Adrenal gland (tissue), 12 donors: ENCODE measurements around the gene GRID1. TPM values are rescaled to one million over a fixed set of nuclear protein-coding genes. Genes with fewer than 3 reads are reported as not detected.

Experiments
- DNase-seq, 7 donors: peaks; one replicate each; pipeline ENCODE4 v3.0.0-alpha.2; 2019 to 2020
- H3K27ac ChIP-seq, 5 donors: fragments of 200-600 bp; sonication (generic) in 4 of 5; 1 replicate in 3 of 5; 2 replicates in 2 of 5; pipeline versions ENCODE4 v1.5.1 to v1.8.0; 2016 to 2020; ENCODE audit warnings: mild to moderate bottlenecking in 1 of 5
- H3K27me3 ChIP-seq: fragments of 200-600 bp; 2 replicates; pipeline ENCODE4 v1.8.0; 2021
- H3K36me3 ChIP-seq, 2 donors: fragments of 200-600 bp; replicated peaks in 1 of 2; 1 replicate in 1 of 2; 2 replicates in 1 of 2; pipeline versions ENCODE4 v1.5.1 to v1.8.0; 2018 to 2022
- H3K4me1 ChIP-seq, 2 donors: fragments of 200-600 bp; replicated peaks in 1 of 2; 1 replicate in 1 of 2; 2 replicates in 1 of 2; pipeline versions ENCODE4 v1.5.1 to v1.8.0; 2018 to 2021
- H3K4me3 ChIP-seq, 4 donors: fragments of 200-600 bp; sonication (generic) in 3 of 4; one replicate each; pipeline ENCODE4 v1.5.1; 2016 to 2018
- H3K9me3 ChIP-seq, 3 donors: fragments of 200-600 bp; sonication (generic) in 1 of 3; replicated peaks in 1 of 3; 1 replicate in 2 of 3; 2 replicates in 1 of 3; pipeline versions ENCODE4 v1.5.1 to v1.8.0; 2016 to 2021
- POLR2A ChIP-seq, 2 donors: fragments of 450-650 bp; IDR thresholded peaks; one replicate each; pipeline ENCODE4 v1.6.1; 2017; ENCODE audit warnings: antibody characterized with exemption in 2 of 2, mild to moderate bottlenecking in 2 of 2, moderate library complexity in 1 of 2
- WGBS, 4 donors: extraction: QIAGEN DNeasy Blood & Tissue Kit in 2 of 4; methylation state at CpG; one replicate each; pipeline versions ENCODE4 v1.1.5 to v1.1.7; 2013 to 2017; 5-methylcytosine and 5-hydroxymethylcytosine counted together
- intact Hi-C, 2 donors: fragments of 100-400 bp; cut with DNase I; formaldehyde crosslinking; loops; one replicate each; pipeline versions ENCODE4 v1.14.1 to v1.15.0; 2022 to 2023
- polyA plus RNA-seq, 3 donors: library from polyadenylated mRNA; stranded (reverse); fragments of 200-250 nt in 2 of 3; fragments of 350-450 nt in 1 of 3; fragmentation: Illumina TruSeq in 1 of 3; extraction: RNeasy Lipid Tissue Mini Kit (QIAGEN cat#74804) in 1 of 3; gene quantifications; one replicate each; pipeline ENCODE4 v1.2.3, GENCODE V29; 2013 to 2014
- total RNA-seq, 9 donors: library from RNA; depleted of rRNA in 4 of 9; stranded (reverse); fragments of >200 nt in 4 of 9; fragments of 120-200 nt in 1 of 9; fragmentation: NEBNext Ultra II Directional in 1 of 9; extraction: Animal tissue kit (Norgen Biotek cat#: 25700) in 1 of 9; gene quantifications; one replicate each; pipeline versions ENCODE4 v1.1.0 to v1.2.4, GENCODE V29; 2013 to 2023
- TF ChIP-seq, protein P1 (sequence below), 6 experiments: fragments of 450-650 bp in 4 of 6; fragments of 200-600 bp in 2 of 6; sonication (generic) in 1 of 6; IDR thresholded peaks; 1 replicate in 5 of 6; 2 replicates in 1 of 6; pipeline versions ENCODE4 v1.5.1 to v1.8.0; 2016 to 2021; ENCODE audit warnings: antibody characterized with exemption in 6 of 6, mild to moderate bottlenecking in 2 of 6, moderate library complexity in 1 of 6
- donor health status: healthy with polysubstance abuse.
- donor health status: Bipolar disorder and iron deficiency.
- donor health status: DM: yes; HTN: yes; CAD: no.
- donor health status: DM: no; HTN: no; CAD: no.
- donor health status: DM: no; HTN: no; CAD: no.
- donor health status: DM: yes; HTN: yes; CAD: no.

GRID1 gene
- total and polyA plus RNA-seq, 12 donors = 2.2 to 8.0 (median 4.1) TPM

- TF ChIP-seq, protein P1, sequence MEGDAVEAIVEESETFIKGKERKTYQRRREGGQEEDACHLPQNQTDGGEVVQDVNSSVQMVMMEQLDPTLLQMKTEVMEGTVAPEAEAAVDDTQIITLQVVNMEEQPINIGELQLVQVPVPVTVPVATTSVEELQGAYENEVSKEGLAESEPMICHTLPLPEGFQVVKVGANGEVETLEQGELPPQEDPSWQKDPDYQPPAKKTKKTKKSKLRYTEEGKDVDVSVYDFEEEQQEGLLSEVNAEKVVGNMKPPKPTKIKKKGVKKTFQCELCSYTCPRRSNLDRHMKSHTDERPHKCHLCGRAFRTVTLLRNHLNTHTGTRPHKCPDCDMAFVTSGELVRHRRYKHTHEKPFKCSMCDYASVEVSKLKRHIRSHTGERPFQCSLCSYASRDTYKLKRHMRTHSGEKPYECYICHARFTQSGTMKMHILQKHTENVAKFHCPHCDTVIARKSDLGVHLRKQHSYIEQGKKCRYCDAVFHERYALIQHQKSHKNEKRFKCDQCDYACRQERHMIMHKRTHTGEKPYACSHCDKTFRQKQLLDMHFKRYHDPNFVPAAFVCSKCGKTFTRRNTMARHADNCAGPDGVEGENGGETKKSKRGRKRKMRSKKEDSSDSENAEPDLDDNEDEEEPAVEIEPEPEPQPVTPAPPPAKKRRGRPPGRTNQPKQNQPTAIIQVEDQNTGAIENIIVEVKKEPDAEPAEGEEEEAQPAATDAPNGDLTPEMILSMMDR (IDR thresholded peaks at IDR 0.05) = no peak
- no peak for TF ChIP-seq POLR2A (IDR thresholded peaks at IDR 0.05)
- Histone ChIP-seq H3K4me1 (no peaks in the 10 kb centered on the region), H3K9me3 (no peaks in the 10 kb centered on the region), H3K36me3 (no peaks in the 10 kb centered on the region), H3K27ac (no peak overlapping the region), H3K4me3 (no peak overlapping the region), H3K27me3 (no peaks in the 10 kb centered on the region)
- intact Hi-C loops = no loop called here
- 80 to 95% (median 93%) methylated on average over 1 to 5 of the region's 5 CpGs; no CpG with 5 or more reads in 1 of the 4 donors for WGBS, 4 donors
- no peak for DNase-seq
Observed at GRCh38 chr10:86152354-86152753, 214.2 kb downstream of the GRID1 start.

GRCh38 chr10:86151613-86152012 is 215.0 kb downstream of the GRID1 start:
- intact Hi-C loops = no loop called here
- no peaks in the 10 kb centered on the region for H3K4me1 ChIP-seq
- H3K4me3 ChIP-seq = no peak overlapping the region
- TF ChIP-seq, protein P1 (IDR thresholded peaks at IDR 0.05) = no peak
- TF ChIP-seq POLR2A (IDR thresholded peaks at IDR 0.05) = no peak
- H3K36me3 ChIP-seq = no peaks in the 10 kb centered on the region
- no peaks in the 10 kb centered on the region for H3K27me3 ChIP-seq
- 78 to 91% (median 86%) methylated on average over 5 of the region's 5 CpGs for WGBS, 4 donors
- no peaks in the 10 kb centered on the region for H3K9me3 ChIP-seq
- H3K27ac ChIP-seq = no peak overlapping the region
- DNase-seq = no peak

DNA sequence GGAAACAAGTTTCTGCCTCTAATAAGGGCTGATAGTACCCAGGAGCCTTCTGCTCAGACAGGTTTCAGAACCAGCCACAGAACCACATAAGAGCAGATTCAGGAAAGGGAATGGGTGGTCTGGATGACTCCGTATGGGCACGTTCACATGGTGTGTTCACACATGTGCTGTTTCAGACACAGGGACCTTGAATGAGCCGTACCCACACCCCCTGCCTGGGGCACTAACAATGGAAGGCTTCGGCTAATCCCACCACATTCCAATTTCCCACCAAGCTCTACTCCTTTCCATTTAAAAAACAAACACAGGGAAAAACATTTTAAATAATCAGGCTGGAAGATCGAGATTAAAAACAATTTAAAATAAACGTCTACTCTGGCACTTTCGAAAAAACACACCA is 217.3 kb downstream of the GRID1 start:
- intact Hi-C loops = no loop called here
- H3K27me3 ChIP-seq = no peaks in the 10 kb centered on the region
- no peaks in the 10 kb centered on the region for H3K36me3 ChIP-seq
- TF ChIP-seq, protein P1 (IDR thresholded peaks at IDR 0.05) = no peak
- no peak for TF ChIP-seq POLR2A (IDR thresholded peaks at IDR 0.05)
- 77 to 84% (median 81%) methylated on average over 7 of the region's 7 CpGs for WGBS, 4 donors
- H3K4me1 ChIP-seq = no peaks in the 10 kb centered on the region
- no peak for DNase-seq
- H3K4me3 ChIP-seq = no peak overlapping the region
- no peak overlapping the region for H3K27ac ChIP-seq
- no peaks in the 10 kb centered on the region for H3K9me3 ChIP-seq

- Histone ChIP-seq H3K4me1 (no peaks in the 10 kb centered on the region), H3K9me3 (no peaks in the 10 kb centered on the region), H3K27me3 (no peaks in the 10 kb centered on the region), H3K4me3 (no peak overlapping the region), H3K27ac (no peak overlapping the region), H3K36me3 (no peaks in the 10 kb centered on the region)
- intact Hi-C loops = no loop called here
- TF ChIP-seq, protein P1 (IDR thresholded peaks at IDR 0.05) = no peak
- no peak for TF ChIP-seq POLR2A (IDR thresholded peaks at IDR 0.05)
- DNase-seq = no peak
- WGBS, 4 donors = 63 to 74% (median 69%) methylated on average over 2 of the region's 2 CpGs
Observed at GRCh38 chr10:86148117-86148516, 218.5 kb downstream of the GRID1 start.
